Activated CD8-positive, alpha-beta T cell treated with anti-CD3 and anti-CD28 coated beads for 36 hours (primary cell): ENCODE results near the gene PDE1C. TPM values are rescaled to one million over a fixed set of nuclear protein-coding genes. Genes with fewer than 3 reads are reported as not detected.

Source experiments
- ATAC-seq: fragments of 200-7000 bp; cut with Tn5 transposase; one replicate; pipeline ENCODE4 v1.10.0; 2021; ENCODE audit warnings: mild to moderate bottlenecking, moderate library complexity
- CTCF ChIA-PET: fragments of 350-600 bp; sonication (Branson Sonifier 250); formaldehyde crosslinking; loops from one replicate; lab custom pipeline; 2021; ENCODE audit warnings: antibody characterized with exemption; lab: Charles Lee
- POLR2A ChIA-PET: fragments of 350-600 bp; sonication (Branson Sonifier 250); formaldehyde crosslinking; loops from one replicate; lab custom pipeline; 2021; ENCODE audit warnings: antibody characterized with exemption; lab: Charles Lee
- DNase-seq: peaks from one replicate; pipeline ENCODE4 v3.0.0-alpha.2; 2020
- H3K27ac Mint-ChIP-seq: one replicate; pipeline ENCODE4 v1.8.0; 2021; ENCODE audit warnings: mild to moderate bottlenecking, mixed read lengths
- H3K27me3 Mint-ChIP-seq: one replicate; pipeline ENCODE4 v1.8.0; 2021; ENCODE audit warnings: mixed read lengths
- H3K36me3 Mint-ChIP-seq: one replicate; pipeline ENCODE4 v1.8.0; 2021; ENCODE audit warnings: low read depth, mixed read lengths
- H3K4me1 Mint-ChIP-seq: one replicate; pipeline ENCODE4 v1.8.0; 2021; ENCODE audit warnings: low read depth, mixed read lengths
- H3K4me3 Mint-ChIP-seq: one replicate; pipeline ENCODE4 v1.8.0; 2021; ENCODE audit warnings: mild to moderate bottlenecking, moderate library complexity, mixed read lengths
- H3K9me3 Mint-ChIP-seq: one replicate; pipeline ENCODE4 v1.8.0; 2021; ENCODE audit warnings: mixed read lengths
- CTCF ChIP-seq: fragments of 200-600 bp; IDR thresholded peaks from one replicate; pipeline ENCODE4 v1.8.0; 2022; ENCODE audit warnings: antibody characterized with exemption, mild to moderate bottlenecking
- intact Hi-C: fragments of 100-400 bp; cut with micrococcal nuclease; formaldehyde crosslinking; loops from one replicate; pipeline ENCODE4 v1.10.0; 2022
- total RNA-seq, 2 experiments: library from RNA; stranded (reverse); gene quantifications; one replicate each; pipeline ENCODE4 v1.2.3, GENCODE V29; 2021

Gene PDE1C
- total RNA-seq, result not detected

- DNase-seq, result no peak
- ATAC-seq, result no peak
- ChIA-PET CTCF (no interaction called here), POLR2A (no interaction called here)
- TF ChIP-seq CTCF, result no peak
- Mint-ChIP-seq H3K9me3 (no peaks in the 10 kb centered on the region), H3K27ac (no peak within 1 kb of the TSS), H3K4me1 (no peaks in the 10 kb centered on the region), H3K4me3 (no peak within 1 kb of the TSS), H3K36me3 (no peaks in the 10 kb centered on the region), H3K27me3 (peaks cover 16% of the 10 kb centered on the region)
- intact Hi-C loops, result no loop called here
Observed at GRCh38 chr7:32070406-32071360, at the start of gene PDE1C. Gene PDE1C, minus strand, starts transcription at chr7:32070407.

GRCh38 chr7:32119790-32120196, 49.6 kb upstream of the PDE1C start:
- no peak overlapping the region for H3K4me3 Mint-ChIP-seq
- TF ChIP-seq CTCF, result no peak
- no peaks in the 10 kb centered on the region for H3K27me3 Mint-ChIP-seq
- ATAC-seq, result no peak
- H3K4me1 Mint-ChIP-seq, result no peaks in the 10 kb centered on the region
- no peak overlapping the region for H3K27ac Mint-ChIP-seq
- no peaks in the 10 kb centered on the region for H3K36me3 Mint-ChIP-seq
- no peak for DNase-seq
- intact Hi-C loops, result no loop called here
- CTCF ChIA-PET, result no interaction called here
- peaks cover 14% of the 10 kb centered on the region for H3K9me3 Mint-ChIP-seq
- POLR2A ChIA-PET, result no interaction called here

GRCh38 chr7:32117837-32118236, 47.6 kb upstream of the PDE1C start:
- H3K4me3 Mint-ChIP-seq, result no peak overlapping the region
- intact Hi-C loops, result no loop called here
- no peaks in the 10 kb centered on the region for H3K36me3 Mint-ChIP-seq
- TF ChIP-seq CTCF, result no peak
- CTCF ChIA-PET, result no interaction called here
- H3K27me3 Mint-ChIP-seq, result no peaks in the 10 kb centered on the region
- H3K27ac Mint-ChIP-seq, result no peak overlapping the region
- H3K9me3 Mint-ChIP-seq, result peaks cover 12% of the 10 kb centered on the region
- ATAC-seq (no peak), DNase-seq (no peak)
- POLR2A ChIA-PET, result no interaction called here
- H3K4me1 Mint-ChIP-seq, result no peaks in the 10 kb centered on the region

- ATAC-seq (no peak), DNase-seq (no peak)
- Mint-ChIP-seq H3K9me3 (peaks cover 9% of the 10 kb centered on the region), H3K27me3 (no peaks in the 10 kb centered on the region), H3K27ac (no peak overlapping the region), H3K4me1 (no peaks in the 10 kb centered on the region), H3K36me3 (no peaks in the 10 kb centered on the region), H3K4me3 (no peak overlapping the region)
- intact Hi-C loops, result no loop called here
- TF ChIP-seq CTCF, result no peak
- ChIA-PET CTCF (no interaction called here), POLR2A (no interaction called here)
Observed at GRCh38 chr7:32116436-32116835, 46.2 kb upstream of the PDE1C start.

- no peak for ATAC-seq
- Mint-ChIP-seq H3K27me3 (no peaks in the 10 kb centered on the region), H3K9me3 (peaks cover 14% of the 10 kb centered on the region), H3K4me3 (no peak overlapping the region), H3K36me3 (no peaks in the 10 kb centered on the region), H3K4me1 (no peaks in the 10 kb centered on the region), H3K27ac (no peak overlapping the region)
- ChIA-PET POLR2A (no interaction called here), CTCF (interaction anchor here (0.6 kb wide), 1 partner anchor 174 kb away, joined by 4 read pairs; no protein-coding TSS in a partner anchor)
- no peak for TF ChIP-seq CTCF
- no peak for DNase-seq
- intact Hi-C loops, result no loop called here
Observed at GRCh38 chr7:32115831-32116230, 45.6 kb upstream of the PDE1C start.
